DLD1 (cell line): Measurements from ENCODE around the gene MAGI1.

Source experiments
- in situ Hi-C: cut with HindIII; loops from 2 replicates; pipeline ENCODE4 v1.10.0; 2017; ENCODE audit warnings: low sequenced_read_pairs

MAGI1 gene

DNA sequence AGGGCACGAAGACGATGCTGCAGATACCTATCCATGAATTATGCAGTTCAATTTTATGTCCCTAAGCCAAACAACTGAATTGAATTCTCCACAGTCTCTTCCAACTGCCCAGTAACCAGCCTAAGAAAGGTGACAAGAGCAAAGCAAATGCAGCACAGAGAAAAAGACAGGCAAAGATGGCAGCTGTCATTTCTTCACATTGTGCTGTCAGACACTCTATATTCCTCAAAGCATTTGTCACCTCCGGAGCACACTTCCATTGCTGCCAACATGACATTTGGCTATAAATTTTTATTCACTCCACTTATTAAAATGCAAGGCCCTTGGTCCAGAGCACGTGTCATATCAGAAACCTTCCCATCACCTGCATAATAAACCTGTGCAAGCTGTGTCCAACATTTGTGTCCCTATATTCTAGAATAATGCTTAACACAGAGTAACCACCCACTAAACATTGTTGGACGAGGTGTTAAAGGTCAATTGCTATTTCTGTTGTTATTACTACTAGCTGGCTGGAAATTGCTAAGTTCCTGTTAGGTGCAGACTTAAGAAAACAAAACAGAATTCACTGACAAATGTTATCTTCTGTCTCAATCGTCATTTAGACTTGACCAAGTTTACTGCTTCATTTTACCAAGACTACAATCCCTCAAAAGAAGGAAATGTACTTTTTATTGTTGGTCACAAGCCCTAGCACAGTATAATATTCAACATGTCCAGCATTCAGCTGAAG lies 89.7 kb downstream of the MAGI1 start:
- in situ Hi-C loops, result no loop called here

DNA sequence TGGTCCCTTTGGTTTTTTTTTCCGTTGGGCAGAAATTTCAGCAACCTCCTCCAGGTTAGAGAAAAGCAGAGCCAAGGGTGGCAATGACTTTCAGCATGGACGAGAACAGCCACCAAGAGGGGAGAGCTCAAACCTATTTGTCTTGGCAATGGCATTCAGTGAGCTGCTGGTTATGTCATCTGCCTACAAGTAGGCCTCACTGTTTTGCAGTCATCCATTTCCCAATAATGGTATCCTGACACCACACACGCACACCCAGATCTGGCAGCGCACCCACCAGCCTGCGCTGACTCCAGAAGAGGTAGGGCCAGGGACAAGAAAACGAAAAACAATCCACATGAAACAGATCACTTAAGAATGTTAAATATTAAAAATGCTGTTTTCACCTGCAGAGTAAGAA lies 92.3 kb downstream of the MAGI1 start:
- in situ Hi-C loops, result no loop called here

DNA sequence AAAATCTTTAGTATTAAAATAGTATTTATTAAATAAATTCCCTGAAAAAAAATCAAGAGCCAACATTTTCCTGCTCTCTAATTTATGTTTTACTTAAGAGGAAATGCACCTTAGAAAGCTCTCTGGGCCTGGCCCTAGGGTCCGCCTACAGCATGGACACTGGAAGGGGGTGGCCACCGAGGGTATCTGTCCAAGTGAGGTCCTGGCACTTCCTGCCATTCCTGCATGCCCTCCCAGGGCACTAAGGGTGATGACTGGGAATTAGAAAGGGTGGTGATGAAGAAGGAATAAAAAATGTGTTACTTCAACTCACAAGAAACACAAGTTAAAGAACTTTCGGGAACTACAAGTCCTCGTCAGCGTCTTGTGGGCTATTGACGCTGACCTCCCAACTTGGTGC lies 92.8 kb downstream of the MAGI1 start:
- in situ Hi-C loops, result no loop called here

DNA sequence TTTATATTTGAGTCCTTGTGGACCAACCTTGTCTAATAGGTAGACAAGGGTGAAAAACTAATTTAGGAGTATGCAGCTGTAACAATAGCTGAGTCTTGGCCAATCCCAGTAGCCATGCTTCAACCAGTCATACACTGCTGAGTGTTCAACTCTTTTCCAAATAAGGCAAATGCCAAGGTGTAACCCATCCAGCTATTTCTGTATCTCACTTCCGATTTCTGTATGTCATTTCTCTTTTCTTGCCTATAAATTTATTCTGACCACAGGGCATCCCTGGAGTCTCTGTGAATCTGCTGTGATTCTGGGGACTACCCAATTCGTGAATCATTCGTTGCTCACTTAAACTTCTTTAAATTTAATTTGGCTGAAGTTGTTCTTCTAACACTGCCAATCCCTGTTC lies 93.2 kb downstream of the MAGI1 start:
- in situ Hi-C loops, result no loop called here

DNA sequence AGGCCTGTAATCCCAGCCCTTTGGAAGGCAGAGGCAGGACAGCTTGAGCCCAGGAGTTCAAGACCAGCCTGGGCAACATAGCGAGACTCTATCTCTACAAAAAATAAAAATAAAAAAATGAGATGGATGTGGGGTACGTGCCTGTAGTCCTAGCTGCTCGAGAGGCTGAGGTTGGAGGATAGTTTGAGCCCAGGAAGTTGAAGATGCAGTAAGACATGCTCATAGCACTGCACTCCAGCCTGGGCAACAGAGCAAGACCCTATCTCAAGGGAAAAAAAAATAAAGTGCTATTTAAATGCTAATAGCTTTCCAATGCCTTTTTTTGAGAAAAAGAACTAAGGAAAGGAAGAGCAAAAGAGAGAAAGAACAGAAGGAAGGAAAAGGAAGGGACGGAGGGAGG lies 94.5 kb downstream of the MAGI1 start:
- in situ Hi-C loops, result no loop called here

DNA sequence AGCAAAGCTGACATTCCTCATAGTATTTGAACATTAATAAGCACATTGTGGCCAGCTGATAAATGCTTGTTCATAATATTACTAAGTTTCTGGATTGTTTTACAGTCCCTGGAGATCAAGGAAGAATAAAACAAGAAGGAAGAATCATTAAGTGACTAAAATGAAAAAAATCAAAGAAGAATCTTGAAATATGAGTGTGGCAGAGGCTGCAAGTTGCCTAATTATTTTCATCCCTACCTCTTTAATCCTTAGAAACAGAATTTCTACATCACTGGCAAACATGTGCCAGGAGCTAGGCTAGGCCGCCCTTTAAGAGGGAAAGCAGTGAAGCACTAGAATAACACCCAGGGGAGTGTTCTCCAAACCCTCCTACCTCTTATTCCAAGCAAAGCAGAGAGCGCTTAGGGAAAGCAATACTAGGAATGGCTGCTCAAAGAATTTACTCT lies 98.9 kb downstream of the MAGI1 start:
- in situ Hi-C loops, result no loop called here

DNA sequence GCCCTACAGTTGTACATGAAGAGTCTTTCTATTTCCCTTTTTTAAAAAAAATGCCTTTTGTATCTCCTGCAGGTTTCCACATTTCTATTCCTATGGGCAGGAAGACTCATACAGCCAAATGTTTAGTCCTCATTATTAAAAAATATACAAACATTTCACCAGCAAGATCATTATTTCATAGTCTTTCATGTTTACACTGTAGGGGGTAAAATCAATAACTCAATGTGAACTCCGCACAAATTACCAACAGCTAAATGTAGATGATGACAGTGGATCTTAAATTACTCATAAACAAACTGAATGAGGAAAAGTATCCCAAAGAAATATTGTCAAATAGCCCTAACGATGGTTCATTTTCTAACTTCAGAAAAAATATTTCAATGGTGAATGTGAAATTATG lies 99.5 kb downstream of the MAGI1 start:
- in situ Hi-C loops, result no loop called here

DNA sequence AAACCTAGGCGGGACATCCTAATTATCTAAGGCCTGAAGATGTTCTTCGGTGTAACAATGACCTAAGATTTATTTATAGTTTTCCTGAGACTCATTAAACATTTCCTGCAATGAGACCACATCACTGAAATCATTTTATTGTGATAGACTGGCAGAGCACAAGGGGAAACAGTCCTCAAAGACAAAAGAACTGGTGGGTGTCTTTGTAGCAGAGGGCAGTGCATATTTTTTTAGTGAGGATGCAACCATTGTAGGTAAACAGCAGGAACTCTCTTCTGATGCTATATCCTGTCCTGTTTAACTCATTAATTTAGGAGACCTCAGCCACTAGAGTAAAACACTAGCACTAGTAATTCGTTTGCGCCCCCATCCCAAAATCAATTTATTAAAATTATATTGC lies 100.0 kb downstream of the MAGI1 start:
- in situ Hi-C loops, result no loop called here

DNA sequence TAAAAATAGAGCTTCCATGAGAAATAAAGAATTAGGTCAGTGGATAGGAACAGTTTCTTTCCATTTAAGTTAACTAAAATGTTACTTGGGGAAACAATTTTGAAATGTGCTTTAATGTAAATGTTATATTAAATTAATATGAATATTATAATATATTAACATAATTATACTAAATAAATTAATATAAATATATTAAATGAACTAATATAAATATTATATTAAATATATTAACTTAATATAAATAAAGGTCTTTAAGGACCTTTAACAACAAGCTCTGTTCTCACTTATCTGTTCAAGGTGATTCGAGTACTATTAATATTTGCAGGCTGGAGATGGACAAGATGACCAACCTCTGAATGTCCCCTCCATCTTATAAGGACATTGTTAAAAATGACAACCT lies 100.6 kb downstream of the MAGI1 start:
- in situ Hi-C loops, result no loop called here

DNA sequence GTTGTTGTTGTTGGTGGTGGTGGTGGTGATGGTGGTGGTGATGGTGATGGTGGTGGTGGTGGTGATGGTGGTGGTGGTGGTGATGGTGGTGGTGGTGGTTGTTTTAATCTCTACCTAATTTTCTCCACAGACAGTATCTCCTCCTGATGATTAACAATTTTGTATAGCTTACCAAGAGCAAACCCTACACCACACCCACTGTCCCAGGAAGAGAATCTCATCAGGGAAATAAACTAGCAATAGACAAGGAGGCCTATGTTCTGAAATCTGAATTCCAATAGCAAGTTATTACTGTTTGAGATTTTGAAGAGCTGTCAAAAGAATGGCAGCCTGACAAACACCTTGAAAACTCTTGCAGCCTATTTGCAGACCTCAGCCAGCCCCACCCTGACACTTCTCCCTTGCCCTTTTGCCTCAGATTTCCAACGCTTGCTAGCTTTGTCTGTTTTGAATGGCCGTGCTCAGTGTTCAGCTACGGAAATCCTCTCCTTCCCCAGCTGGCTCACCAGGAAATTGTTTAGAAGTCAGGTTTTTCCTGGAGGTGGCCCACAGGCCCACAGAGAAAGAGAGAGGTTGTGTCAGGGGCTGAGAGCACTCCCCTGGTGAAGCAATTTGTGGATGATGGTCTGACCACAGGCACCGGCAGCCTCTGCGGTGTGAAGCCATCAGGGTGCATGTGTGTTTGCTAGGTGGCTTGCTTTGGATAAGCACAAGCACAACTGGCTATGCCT lies 101.6 kb downstream of the MAGI1 start:
- in situ Hi-C loops, result no loop called here

DNA sequence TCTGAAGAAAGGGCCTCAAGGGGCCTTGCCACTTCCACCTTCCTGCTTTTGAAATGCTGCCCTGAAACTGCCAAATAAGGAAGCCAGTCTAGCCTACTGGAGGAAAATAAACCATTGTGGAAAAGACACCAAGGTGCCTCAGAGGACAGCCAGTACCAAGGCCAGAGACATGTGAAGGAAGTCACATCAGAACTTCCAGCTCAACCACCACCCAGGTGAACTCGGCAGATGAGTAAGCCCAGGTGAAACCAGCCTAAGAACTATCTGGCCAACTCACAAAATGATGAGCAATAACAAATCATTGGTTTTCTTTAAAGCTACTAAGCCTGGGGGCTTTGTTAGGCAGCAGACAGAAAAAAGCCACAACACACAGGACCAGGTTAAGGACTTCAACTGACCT lies 103.0 kb downstream of the MAGI1 start:
- in situ Hi-C loops, result no loop called here

DNA sequence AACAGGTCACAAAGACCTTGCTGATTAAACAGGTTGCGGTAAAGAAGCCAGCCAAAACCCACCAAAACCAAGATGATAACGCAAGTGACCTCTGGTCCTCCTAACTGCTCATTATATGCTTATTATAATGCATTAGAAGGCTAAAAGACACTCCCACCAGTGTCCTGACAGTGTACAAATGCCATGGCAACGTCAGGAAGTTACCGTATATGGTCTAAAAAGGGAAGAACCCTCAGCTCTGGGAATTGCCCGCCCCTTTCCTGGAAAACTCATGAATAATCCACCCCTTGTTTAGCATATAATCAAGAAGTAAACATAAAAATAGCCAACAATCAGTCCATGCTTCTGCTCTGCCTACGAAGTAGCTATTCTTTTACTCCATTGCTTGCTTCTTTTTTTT lies 108.1 kb downstream of the MAGI1 start:
- in situ Hi-C loops, result no loop called here

DNA sequence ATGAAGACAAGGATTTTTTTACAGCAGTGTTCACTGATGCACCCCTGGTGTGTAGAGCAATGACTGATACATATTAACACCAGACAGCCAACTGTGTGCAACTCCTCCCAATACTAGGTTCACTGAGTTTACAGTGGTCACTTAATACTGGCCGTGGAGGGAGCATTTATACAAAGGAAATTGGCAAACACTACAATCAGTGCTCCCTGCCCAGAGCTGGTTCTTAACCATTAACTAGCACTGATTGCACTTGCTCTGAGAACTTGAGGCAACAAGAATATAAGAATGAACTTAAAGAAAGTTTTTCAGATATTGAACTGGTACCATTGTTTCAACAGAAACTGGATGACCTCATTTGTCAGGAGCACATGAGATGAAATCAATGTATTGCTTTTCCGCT lies 110.6 kb downstream of the MAGI1 start:
- in situ Hi-C loops, result no loop called here

DNA sequence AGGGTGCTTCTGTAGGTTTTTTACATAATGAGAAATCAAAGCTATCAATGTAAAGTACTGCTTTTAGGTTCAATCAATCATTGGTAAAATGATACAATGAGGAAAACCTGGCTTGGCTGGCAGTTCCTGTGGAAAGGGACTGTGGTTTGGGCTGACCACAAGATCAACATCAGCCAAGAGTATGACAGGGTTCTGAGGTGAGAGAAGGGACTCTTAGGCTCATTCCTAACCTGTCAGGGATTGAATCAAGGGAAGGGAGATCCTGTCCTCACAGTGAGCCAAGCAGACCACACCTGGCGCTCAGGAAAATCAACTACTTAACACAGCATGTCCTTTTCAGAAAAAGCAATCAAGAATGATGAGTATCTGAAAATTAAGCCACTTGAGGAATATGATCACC lies 111.1 kb downstream of the MAGI1 start:
- in situ Hi-C loops, result no loop called here

DNA sequence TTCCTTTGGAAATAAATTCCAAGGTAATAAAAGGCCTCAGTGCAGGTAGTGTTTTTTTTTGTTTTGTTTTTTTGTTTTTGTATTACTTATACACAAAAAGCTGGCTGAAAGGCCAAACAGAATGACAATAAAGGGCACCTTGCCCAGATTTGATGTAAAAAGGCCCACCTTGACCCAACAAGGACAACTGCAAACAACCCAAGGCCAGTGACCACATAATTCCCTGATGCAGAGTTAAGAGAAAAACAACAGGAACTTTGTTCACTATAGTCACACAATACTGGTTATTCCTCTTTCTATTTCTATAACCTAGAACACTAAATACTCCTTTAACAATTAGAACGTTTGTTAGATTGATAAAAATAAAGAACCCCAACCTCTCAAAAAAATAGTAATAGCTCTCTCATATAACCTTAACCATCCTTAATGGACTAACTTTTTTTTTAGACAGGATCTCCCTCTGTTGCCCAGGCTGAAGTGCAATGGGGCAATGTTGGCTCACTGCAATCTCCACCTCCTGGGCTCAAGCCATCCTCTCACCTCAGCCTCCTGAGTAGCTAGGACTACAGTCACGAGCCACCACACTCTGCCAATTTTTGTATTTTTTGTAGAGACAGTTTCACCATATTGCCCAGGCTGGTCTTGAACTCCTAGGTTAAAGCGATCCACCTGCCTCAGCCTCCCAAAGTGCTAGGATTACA lies 113.3 kb downstream of the MAGI1 start:
- in situ Hi-C loops, result no loop called here

DNA sequence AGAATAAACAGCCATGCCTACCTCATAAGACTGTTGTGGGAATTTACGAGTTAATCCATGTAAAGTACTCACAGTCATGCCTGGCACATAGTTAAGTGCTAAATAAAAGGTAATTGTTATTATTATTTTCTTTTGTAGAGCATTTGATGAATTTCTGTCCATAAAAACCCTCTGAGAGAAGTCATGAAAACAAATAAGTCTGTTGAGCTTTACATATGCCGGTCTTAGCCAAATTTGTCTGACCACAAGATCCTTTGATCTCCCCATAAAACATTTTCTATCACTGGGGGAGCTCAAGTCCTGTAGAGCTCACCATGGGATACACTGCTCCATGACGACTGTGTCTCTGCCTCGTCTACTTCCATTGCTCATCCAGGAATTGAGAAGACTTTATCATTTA lies 114.0 kb downstream of the MAGI1 start:
- in situ Hi-C loops, result no loop called here

DNA sequence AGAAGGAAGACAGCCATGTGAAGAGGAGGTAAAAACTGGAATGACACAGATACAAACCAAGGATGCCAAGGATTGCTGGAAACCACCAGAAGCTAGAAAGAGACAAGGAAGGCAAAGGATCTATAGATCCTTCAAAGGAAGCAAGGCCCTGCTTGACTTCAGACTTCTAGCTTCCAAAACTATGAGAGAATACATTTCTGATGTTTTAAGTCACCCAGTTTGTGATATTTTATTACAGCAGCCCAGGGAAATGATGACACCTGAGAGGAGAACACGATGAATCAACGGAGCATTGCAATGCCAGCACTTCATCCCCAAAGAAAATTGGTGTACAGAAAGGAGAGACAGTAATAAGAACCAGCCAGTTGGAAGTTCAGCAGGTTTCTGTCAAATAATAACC lies 116.3 kb downstream of the MAGI1 start:
- in situ Hi-C loops, result no loop called here

DNA sequence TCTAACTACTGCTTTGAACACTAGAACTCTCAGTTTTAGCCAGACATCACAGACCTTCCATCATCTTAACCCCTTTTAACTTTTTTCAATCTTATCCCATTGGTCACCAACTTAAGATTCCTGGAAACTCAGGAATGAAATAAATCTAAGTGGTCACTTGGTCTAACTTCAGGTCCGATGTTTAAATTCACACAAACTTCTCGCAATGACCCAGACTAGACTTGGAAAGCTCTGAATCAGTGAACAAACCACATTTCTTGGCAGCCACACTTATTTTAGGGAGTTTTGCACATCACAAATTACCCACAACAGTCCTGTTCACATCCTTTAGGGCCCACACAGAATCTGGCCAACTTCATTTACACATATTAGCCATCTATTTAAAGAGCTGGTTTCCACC lies 118.9 kb downstream of the MAGI1 start:
- in situ Hi-C loops, result no loop called here

DNA sequence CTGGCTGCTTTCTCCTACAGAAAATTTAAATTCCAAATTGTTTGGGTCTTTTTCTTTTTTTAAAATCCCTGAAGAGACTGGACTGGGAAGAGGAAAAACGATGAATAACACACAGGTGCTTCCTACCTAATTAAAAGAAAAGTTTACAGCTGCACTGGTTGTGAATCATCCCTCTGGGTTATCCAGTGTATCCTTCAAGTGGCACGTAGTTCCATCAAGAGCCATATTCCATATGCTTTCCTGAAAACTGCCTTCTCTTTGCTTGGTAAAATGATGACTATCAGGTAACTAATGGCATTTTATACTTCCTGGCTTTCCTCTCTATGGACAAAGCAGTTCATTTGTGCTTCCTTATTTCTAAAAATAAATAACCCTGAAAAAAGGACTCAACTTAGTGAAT lies 123.2 kb downstream of the MAGI1 start:
- in situ Hi-C loops, result no loop called here

DNA sequence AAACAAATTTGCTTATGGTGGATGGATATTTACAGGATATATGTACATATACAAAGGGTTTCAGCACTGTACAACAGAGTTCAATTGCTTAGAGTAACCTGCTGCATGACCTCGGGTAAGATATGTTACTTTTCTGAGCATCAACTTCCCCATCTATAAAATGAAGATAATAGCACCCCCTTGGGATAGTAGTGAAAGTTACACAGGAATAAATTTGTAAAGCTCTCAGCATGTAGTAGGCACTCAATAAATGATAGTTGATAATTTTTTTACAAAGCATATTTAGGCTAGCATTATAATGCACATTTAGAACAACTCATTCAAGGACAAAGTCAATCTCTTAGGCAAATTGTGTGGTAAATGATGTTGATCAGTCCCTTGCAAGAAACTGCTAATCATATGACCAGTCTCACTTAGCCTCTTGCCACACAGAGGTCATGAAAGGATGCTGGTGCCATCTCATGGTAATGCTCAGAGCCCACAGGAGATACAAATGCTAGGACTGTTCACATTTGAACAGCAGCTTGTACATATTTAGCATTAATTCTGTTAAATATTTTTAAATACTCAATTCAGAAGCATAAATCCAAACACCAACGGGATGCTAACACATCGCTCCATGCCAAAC lies 123.9 kb downstream of the MAGI1 start:
- in situ Hi-C loops, result no loop called here

DNA sequence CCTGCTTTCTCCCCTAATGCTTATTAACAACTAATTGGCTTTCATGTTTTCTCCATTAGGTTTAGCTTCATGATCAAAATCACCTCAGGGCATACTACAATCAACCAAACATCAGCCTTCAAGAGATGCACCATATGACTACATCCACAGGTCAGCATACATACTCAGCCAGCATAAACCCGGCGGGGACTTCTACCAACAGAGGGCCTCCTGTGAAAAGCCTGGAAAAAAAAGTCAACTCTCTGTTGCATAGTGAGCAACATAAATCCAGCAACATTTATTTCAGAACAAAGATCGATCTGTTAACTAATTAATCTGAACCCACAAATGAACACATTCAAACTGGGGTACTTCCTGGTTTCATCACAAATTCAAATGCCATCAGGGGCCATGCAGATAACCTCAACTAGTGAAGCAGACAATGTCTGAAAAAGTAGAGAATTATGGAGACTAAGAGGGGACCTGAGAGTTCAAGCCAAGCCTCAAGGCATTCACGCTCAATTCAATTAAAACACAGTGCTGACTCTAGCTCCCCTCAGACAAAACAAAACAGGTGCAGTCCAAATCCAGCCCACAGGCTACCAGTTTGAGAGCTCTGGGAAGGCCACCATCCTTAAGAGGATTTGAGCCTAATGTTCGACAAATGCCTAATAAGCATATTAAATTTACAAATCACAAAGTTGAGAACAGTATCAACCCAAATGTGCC lies 124.5 kb downstream of the MAGI1 start:
- in situ Hi-C loops, result no loop called here
